Stimulated activated CD4-positive, alpha-beta T cell treated with anti-CD3 and anti-CD28 coated beads, Interleukin-12 subunit alpha, Interleukin-12 subunit beta, amount 100 ng/mL, for 24 hours (primary cell): ENCODE results near the gene CFAP74.

Experiments used
- DNase-seq, 2 experiments: peaks; one replicate each; pipeline ENCODE4 v3.0.0-alpha.2; 2020; ENCODE audit warnings: low read depth in 2 of 2

CFAP74 gene

DNA sequence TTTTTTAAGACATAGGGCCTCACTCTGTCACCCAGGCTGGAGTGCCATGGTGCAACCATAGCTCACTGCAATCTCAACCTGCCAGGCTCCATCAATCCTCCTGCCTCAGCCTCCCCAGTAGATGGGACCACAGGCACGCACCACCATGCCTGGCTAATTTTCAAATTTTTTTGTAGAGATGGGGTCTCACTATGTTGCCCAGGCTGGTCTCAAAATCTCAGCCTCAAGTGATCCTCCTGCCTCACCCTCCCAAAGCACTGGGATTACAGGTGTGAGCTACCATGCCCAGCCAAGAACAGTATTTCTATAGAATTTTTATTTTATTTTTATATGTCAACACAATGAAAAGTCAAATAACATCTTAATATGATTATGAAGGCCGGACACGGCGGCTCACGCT lies 123.6 kb downstream of the CFAP74 start:
- DNase-seq = no peak

DNA sequence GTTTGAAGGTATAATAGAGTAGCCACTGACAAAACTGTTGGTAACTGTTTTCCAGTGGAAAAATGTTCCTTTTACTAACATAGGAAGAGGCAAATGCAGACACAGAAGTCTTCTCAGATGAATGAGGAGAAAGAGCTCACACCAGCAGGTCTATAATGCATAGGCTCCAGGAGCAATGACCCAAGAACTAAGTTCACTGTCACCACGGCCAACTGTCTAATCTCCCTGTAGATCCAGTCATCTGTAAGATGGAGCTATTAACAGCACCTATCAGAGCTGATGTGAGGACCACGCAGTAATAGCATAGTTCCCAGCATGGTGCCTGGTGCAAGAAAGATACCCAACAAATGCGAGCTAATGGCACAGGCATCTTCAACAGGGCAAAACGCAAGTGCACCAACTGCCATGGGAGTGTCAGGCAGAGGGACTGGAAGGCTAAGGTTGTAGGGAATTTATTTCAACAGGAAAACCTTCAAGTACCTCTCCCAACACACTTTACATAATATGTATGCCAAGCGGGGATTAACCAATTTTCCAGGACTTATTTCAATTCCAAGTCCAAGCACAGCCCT lies 125.6 kb downstream of the CFAP74 start:
- no peak for DNase-seq

DNA sequence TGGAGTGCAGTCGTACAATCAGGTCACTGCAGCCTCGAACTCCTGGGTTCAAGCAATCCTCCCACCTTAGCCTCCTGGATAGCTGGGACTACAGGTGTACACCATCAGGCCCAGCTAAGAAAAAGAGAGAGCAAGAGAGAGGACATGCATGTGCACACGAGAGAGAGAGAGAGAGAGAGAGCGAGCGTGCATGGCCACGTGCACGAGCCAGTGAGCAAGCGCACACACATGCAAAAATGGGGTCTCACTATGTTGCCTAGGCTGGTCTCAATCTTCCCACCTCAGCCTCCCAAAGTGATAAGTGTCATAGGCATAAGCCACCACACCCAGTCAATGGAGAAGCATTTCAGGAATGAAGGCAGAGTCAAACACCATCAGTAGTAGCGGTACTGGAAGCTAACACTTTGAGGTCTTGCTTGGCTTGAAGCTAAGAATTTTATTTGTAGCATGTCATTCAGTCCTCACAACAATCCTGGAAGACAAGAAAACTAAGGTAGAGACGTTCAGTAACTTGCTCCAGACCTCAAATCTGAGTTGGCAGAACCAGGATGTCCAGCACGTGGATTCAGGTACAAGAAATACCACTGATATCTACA lies 127.2 kb downstream of the CFAP74 start:
- no peak for DNase-seq

DNA sequence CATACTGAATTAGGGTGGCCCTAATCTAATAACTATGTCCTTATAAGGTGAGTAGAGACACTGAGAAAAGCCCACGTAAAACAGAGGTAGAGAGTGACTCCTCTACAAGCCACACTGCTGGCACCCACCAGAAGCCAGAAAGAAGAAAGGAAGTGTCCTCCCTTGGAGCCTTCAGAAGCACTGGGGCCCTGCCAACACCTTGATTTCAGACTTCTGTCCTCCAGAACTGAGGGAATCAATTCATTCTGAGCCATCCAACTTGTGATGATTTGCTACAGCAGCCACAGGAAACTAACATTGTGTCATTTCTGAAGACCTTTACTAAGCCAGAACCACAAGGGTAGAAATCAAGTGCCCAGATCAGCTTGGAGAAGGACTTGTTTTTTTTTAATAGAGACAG lies 127.7 kb downstream of the CFAP74 start:
- no peak for DNase-seq

DNA sequence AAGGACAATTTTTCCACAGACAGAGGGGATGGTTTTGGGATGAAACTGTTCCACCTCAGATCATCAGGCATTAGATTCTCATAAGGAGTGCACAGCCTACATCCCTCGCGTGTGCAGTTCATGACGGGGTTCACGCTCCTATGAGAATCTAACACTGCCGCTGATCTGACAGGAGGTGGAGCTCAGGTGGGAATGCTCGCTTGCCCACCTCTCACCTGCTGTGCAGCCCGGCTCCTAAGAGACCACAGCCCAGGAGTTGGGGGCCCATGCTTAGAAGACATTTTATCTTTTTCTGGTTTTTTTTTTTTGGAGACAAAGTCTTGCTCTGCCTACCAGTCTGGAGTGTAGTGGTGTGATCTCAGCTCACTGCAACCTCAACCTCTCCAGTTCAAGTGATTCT lies 128.7 kb downstream of the CFAP74 start:
- DNase-seq = no peak

DNA sequence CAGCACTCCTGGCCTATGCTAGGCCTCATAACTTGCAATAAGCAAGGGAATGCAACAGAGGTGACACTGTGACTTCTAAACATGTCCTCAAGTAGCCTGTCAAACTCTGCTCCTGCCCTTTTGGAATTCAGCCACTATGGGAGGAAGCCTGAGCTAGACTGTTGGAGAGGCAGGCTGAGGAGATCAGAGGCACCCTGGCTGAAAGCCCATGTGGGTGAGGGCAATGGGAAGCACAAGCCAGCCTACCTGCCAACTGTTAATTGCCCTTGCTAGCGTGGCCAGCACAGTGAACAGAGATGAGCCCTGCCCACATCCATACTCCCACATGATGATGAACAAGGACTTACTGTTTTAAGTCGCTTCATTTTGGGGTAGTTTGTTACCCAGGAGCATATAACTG lies 130.4 kb downstream of the CFAP74 start:
- DNase-seq = no peak

DNA sequence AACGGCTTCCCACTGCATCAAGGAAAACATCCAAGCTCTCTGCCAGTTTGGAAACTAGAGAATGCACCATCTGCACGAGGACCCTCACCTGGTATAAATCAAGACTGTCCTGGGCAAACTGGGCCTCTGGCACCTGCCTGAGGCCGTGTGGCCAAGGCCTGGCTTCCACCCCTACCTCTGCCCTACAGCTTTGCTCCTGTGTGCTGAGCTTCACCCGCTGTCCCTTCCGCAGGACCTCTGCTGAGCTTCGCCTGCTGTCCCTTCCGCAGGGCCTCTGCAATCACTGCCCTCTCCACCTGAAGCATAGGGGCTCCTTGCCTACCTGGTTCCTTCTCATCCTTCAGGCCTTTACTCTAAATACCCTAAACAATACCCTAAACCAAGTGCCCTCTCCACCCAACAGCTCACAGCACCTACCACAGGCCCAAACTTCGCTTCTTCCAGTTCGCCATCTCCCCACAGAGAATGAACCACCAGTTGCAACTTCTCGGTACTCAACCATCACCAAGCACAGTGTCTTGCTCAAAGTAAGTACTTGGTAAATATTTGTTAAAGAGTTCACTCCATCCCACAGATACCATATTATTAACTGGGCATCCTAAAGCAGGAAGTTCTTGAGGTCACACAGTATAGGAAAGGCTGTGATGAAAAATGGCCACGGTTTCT lies 131.1 kb downstream of the CFAP74 start:
- no peak for DNase-seq
